Neural progenitor cell (in vitro differentiated cells): ENCODE data around the gene MOBP. TPM values are rescaled to one million over a fixed set of nuclear protein-coding genes. Genes with fewer than 3 reads are reported as not detected.

Experiments
- DNase-seq: peaks from one replicate; pipeline ENCODE4 v3.0.0-alpha.2; 2016; ENCODE audit warnings: low spot score
- H2AFZ ChIP-seq: fragments of 200-600 bp; sonication (generic); replicated peaks from 2 replicates; pipeline ENCODE4 v1.6.1; 2016; ENCODE audit warnings: antibody characterized with exemption
- H3F3A ChIP-seq: fragments of 200-600 bp; sonication (generic); 2 replicates; pipeline ENCODE4 v1.6.1; 2016; ENCODE audit warnings: antibody characterized with exemption, low read depth
- H3K27ac ChIP-seq: fragments of 200-600 bp; sonication (generic); 2 replicates; pipeline ENCODE4 v1.5.1; 2016; ENCODE audit warnings: mild to moderate bottlenecking
- H3K27me3 ChIP-seq: fragments of 200-600 bp; sonication (generic); 2 replicates; pipeline ENCODE4 v1.6.1; 2016; ENCODE audit warnings: mild to moderate bottlenecking, moderate library complexity
- H3K36me3 ChIP-seq: fragments of 200-600 bp; sonication (generic); 2 replicates; pipeline ENCODE4 v1.5.1; 2016
- H3K4me1 ChIP-seq: fragments of 200-600 bp; sonication (generic); 2 replicates; pipeline ENCODE4 v1.6.1; 2016; ENCODE audit warnings: mixed run types
- H3K4me2 ChIP-seq: fragments of 200-600 bp; sonication (generic); 2 replicates; pipeline ENCODE4 v1.6.1; 2016
- H3K4me3 ChIP-seq: fragments of 200-600 bp; sonication (generic); 2 replicates; pipeline ENCODE4 v1.5.1; 2016
- H3K79me2 ChIP-seq: fragments of 200-600 bp; sonication (generic); 2 replicates; pipeline ENCODE4 v1.6.1; 2016; ENCODE audit warnings: low read depth
- H3K9ac ChIP-seq: fragments of 200-600 bp; sonication (generic); 2 replicates; pipeline ENCODE4 v1.6.1; 2016
- H3K9me3 ChIP-seq: fragments of 200-600 bp; sonication (generic); 2 replicates; pipeline ENCODE4 v1.5.1; 2016; ENCODE audit warnings: low read depth
- H4K20me1 ChIP-seq: fragments of 200-600 bp; sonication (generic); 2 replicates; pipeline ENCODE4 v1.6.1; 2016; ENCODE audit warnings: low read depth
- H3K27ac Mint-ChIP-seq: 3 replicates; pipeline ENCODE4 v1.8.0; 2021; ENCODE audit warnings: mixed read lengths
- H3K27me3 Mint-ChIP-seq: 2 replicates; pipeline ENCODE4 v1.8.0; 2022; ENCODE audit warnings: low read depth, mild to moderate bottlenecking, inconsistent platforms, moderate library complexity, mixed read lengths; ENCODE audit not compliant: insufficient read depth
- H3K36me3 Mint-ChIP-seq: 3 replicates; pipeline ENCODE4 v1.8.0; 2021; ENCODE audit warnings: mixed read lengths
- H3K4me1 Mint-ChIP-seq: 3 replicates; pipeline ENCODE4 v1.8.0; 2021; ENCODE audit warnings: mixed read lengths
- H3K4me3 Mint-ChIP-seq: 3 replicates; pipeline ENCODE4 v1.8.0; 2021; ENCODE audit warnings: mild to moderate bottlenecking, moderate library complexity, mixed read lengths
- H3K9me3 Mint-ChIP-seq: 3 replicates; pipeline ENCODE4 v1.8.0; 2020; ENCODE audit warnings: mixed read lengths
- CTCF ChIP-seq: fragments of 200-600 bp; sonication (generic); IDR thresholded peaks from 2 replicates; pipeline ENCODE4 v1.5.1; 2017; ENCODE audit warnings: antibody characterized with exemption, mild to moderate bottlenecking
- EZH2 ChIP-seq: fragments of 200-600 bp; sonication (generic); IDR thresholded peaks from 2 replicates; pipeline ENCODE4 v1.6.1; 2017; ENCODE audit warnings: antibody characterized with exemption, mild to moderate bottlenecking, moderate library complexity
- EZH2phosphoT487 ChIP-seq: fragments of 200-600 bp; sonication (generic); IDR thresholded peaks from 2 replicates; pipeline ENCODE4 v1.6.1; 2017; ENCODE audit warnings: antibody characterized with exemption
- total RNA-seq: library from RNA; depleted of rRNA; stranded (reverse); fragments of >200 nt; gene quantifications from 2 replicates; pipeline ENCODE4 v1.2.3, GENCODE V29; 2015; ENCODE audit warnings: low replicate concordance

Gene MOBP
- total RNA-seq, 1 donor from 2014 or later: not detected

- no peak overlapping the region for H3K4me3 Mint-ChIP-seq
- H3K4me1 ChIP-seq: no peaks in the 10 kb centered on the region
- H2AFZ ChIP-seq: no peak overlapping the region
- H4K20me1 ChIP-seq: no peaks in the 10 kb centered on the region
- H3F3A ChIP-seq: no peaks in the 10 kb centered on the region
- no peaks in the 10 kb centered on the region for H3K9me3 ChIP-seq
- H3K27ac Mint-ChIP-seq: no peak overlapping the region
- no peak overlapping the region for H3K4me3 ChIP-seq
- no peak overlapping the region for H3K4me2 ChIP-seq
- H3K79me2 ChIP-seq: no peaks in the 10 kb centered on the region
- peaks cover 2% of the 10 kb centered on the region for H3K27me3 Mint-ChIP-seq
- H3K4me1 Mint-ChIP-seq: no peaks in the 10 kb centered on the region
- no peaks in the 10 kb centered on the region for H3K36me3 ChIP-seq
- no peaks in the 10 kb centered on the region for H3K9me3 Mint-ChIP-seq
- H3K27me3 ChIP-seq: no peaks in the 10 kb centered on the region
- no peak overlapping the region for H3K9ac ChIP-seq
- TF ChIP-seq EZH2 (no peak), EZH2phosphoT487 (no peak), CTCF (no peak)
- H3K36me3 Mint-ChIP-seq: no peaks in the 10 kb centered on the region
- no peak for DNase-seq
- no peak overlapping the region for H3K27ac ChIP-seq
These were observed 40.0 kb upstream of the MOBP start for GRCh38 chr3:39427506-39427905.

- Mint-ChIP-seq H3K27me3 (peaks cover 2% of the 10 kb centered on the region), H3K9me3 (no peaks in the 10 kb centered on the region), H3K27ac (no peak overlapping the region), H3K36me3 (no peaks in the 10 kb centered on the region), H3K4me1 (no peaks in the 10 kb centered on the region), H3K4me3 (no peak overlapping the region)
- no peak overlapping the region for H3K9ac ChIP-seq
- H2AFZ ChIP-seq: no peak overlapping the region
- TF ChIP-seq EZH2 (no peak), EZH2phosphoT487 (no peak), CTCF (no peak)
- H3K27ac ChIP-seq: no peak overlapping the region
- no peak overlapping the region for H3K4me3 ChIP-seq
- no peaks in the 10 kb centered on the region for H3K79me2 ChIP-seq
- no peaks in the 10 kb centered on the region for H4K20me1 ChIP-seq
- H3F3A ChIP-seq: no peaks in the 10 kb centered on the region
- no peaks in the 10 kb centered on the region for H3K27me3 ChIP-seq
- no peak for DNase-seq
- no peak overlapping the region for H3K4me2 ChIP-seq
- H3K9me3 ChIP-seq: no peaks in the 10 kb centered on the region
- H3K36me3 ChIP-seq: no peaks in the 10 kb centered on the region
- no peaks in the 10 kb centered on the region for H3K4me1 ChIP-seq
These were observed 38.7 kb upstream of the MOBP start for GRCh38 chr3:39428745-39429201.

GRCh38 chr3:39429466-39429865 is 38.0 kb upstream of the MOBP start:
- H4K20me1 ChIP-seq: no peaks in the 10 kb centered on the region
- no peak overlapping the region for H3K4me3 ChIP-seq
- Mint-ChIP-seq H3K4me1 (no peaks in the 10 kb centered on the region), H3K27me3 (peaks cover 2% of the 10 kb centered on the region), H3K36me3 (no peaks in the 10 kb centered on the region), H3K9me3 (no peaks in the 10 kb centered on the region), H3K4me3 (no peak overlapping the region), H3K27ac (no peak overlapping the region)
- H3F3A ChIP-seq: no peaks in the 10 kb centered on the region
- no peak overlapping the region for H3K9ac ChIP-seq
- DNase-seq: no peak
- H3K9me3 ChIP-seq: no peaks in the 10 kb centered on the region
- TF ChIP-seq EZH2phosphoT487 (no peak), CTCF (no peak), EZH2 (no peak)
- no peak overlapping the region for H3K27ac ChIP-seq
- no peaks in the 10 kb centered on the region for H3K4me1 ChIP-seq
- H2AFZ ChIP-seq: no peak overlapping the region
- no peaks in the 10 kb centered on the region for H3K27me3 ChIP-seq
- no peak overlapping the region for H3K4me2 ChIP-seq
- no peaks in the 10 kb centered on the region for H3K36me3 ChIP-seq
- no peaks in the 10 kb centered on the region for H3K79me2 ChIP-seq
